HepG2 (cell line): ENCODE measurements around the gene RBCK1. TPM values are rescaled to one million over a fixed set of nuclear protein-coding genes. Genes with fewer than 3 reads are reported as not detected.

ENCODE experiments used
- HNRNPUL1 ChIP-seq: fragments of 200-400 bp; formaldehyde crosslinking; IDR thresholded peaks from 2 replicates; pipeline ENCODE4 v1.6.1; 2017; ENCODE audit warnings: low read depth, mild to moderate bottlenecking, low read length, moderate library complexity
- ISL2 ChIP-seq: sonication (generic); formaldehyde crosslinking; IDR thresholded peaks from 2 replicates; pipeline ENCODE4 v1.5.0; 2020; ENCODE audit warnings: missing genetic modification reagents
- ZKSCAN8 ChIP-seq: IDR thresholded peaks from 2 replicates; pipeline ENCODE4 v1.6.1; 2016; ENCODE audit warnings: borderline replicate concordance, missing genetic modification reagents, missing compliant biosample characterization
- ZNF124 ChIP-seq: sonication (generic); formaldehyde crosslinking; IDR thresholded peaks from 2 replicates; pipeline ENCODE4 v1.4.0; 2020; ENCODE audit warnings: missing genetic modification reagents
- ZNF614 ChIP-seq: IDR thresholded peaks from 2 replicates; pipeline ENCODE4 v1.6.1; 2018; ENCODE audit warnings: missing biosample characterization, missing genetic modification reagents, inconsistent platforms, borderline replicate concordance
- ZNF768 ChIP-seq: sonication (generic); formaldehyde crosslinking; IDR thresholded peaks from 2 replicates; pipeline ENCODE4 v1.4.0; 2020; ENCODE audit warnings: missing genetic modification reagents
- polyA plus RNA-seq, 8 experiments: library from polyadenylated mRNA; depleted of rRNA in 3 of 8; stranded (reverse) in 7 of 8; unstranded in 1 of 8; fragments of >200 nt; fragmentation: Illumina TruSeq in 4 of 8; extraction: Trizol in 4 of 8; gene quantifications; 2 replicates each; pipeline versions ENCODE4 v1.2.1 to v1.2.3, GENCODE V29; 2011 to 2016; ENCODE audit warnings: low read depth in 4 of 8, missing spikeins in 1 of 8, mixed read lengths in 1 of 8; ENCODE audit not compliant: insufficient read depth in 1 of 8
- total RNA-seq, 5 experiments: library from RNA; depleted of rRNA; stranded (reverse); fragments of >200 nt; fragmentation: Illumina TruSeq; extraction: Trizol; gene quantifications; 2 replicates each; pipeline ENCODE4 v1.2.3, GENCODE V29; 2016; ENCODE audit warnings: low read depth in 1 of 5
- TF ChIP-seq, protein P1 (sequence below): sonication (generic); formaldehyde crosslinking; IDR thresholded peaks from 2 replicates; pipeline ENCODE4 v1.8.0; 2022; ENCODE audit warnings: mild to moderate bottlenecking, missing genetic modification reagents; ENCODE audit not compliant: insufficient replicate concordance
- TF ChIP-seq, protein P2 (sequence below): sonication (generic); formaldehyde crosslinking; IDR thresholded peaks from 2 replicates; pipeline ENCODE4 v1.5.0; 2020; ENCODE audit warnings: missing genetic modification reagents
- TF ChIP-seq, protein P3 (sequence below): sonication (generic); formaldehyde crosslinking; IDR thresholded peaks from 2 replicates; pipeline ENCODE4 v1.5.1; 2020; ENCODE audit warnings: missing genetic modification reagents, mild to moderate bottlenecking, borderline replicate concordance
- TF ChIP-seq, protein P4 (sequence below): sonication (generic); formaldehyde crosslinking; IDR thresholded peaks from 2 replicates; pipeline ENCODE4 v1.5.1; 2020; ENCODE audit warnings: mild to moderate bottlenecking, missing genetic modification reagents, moderate library complexity
- TF ChIP-seq, protein P5 (sequence below): sonication (generic); formaldehyde crosslinking; IDR thresholded peaks from 2 replicates; pipeline ENCODE4 v1.4.0; 2020; ENCODE audit warnings: mild to moderate bottlenecking, missing genetic modification reagents
- TF ChIP-seq, protein P6 (sequence below): sonication (generic); formaldehyde crosslinking; IDR thresholded peaks from 2 replicates; pipeline ENCODE4 v1.4.0; 2020; ENCODE audit warnings: mild to moderate bottlenecking, missing genetic modification reagents

RBCK1 gene
- total and polyA plus RNA-seq, 2 of the 13 experiments (the other 11 are each of a cell fraction or from before 2014, with no cell fraction given) = 149 to 215 TPM

DNA sequence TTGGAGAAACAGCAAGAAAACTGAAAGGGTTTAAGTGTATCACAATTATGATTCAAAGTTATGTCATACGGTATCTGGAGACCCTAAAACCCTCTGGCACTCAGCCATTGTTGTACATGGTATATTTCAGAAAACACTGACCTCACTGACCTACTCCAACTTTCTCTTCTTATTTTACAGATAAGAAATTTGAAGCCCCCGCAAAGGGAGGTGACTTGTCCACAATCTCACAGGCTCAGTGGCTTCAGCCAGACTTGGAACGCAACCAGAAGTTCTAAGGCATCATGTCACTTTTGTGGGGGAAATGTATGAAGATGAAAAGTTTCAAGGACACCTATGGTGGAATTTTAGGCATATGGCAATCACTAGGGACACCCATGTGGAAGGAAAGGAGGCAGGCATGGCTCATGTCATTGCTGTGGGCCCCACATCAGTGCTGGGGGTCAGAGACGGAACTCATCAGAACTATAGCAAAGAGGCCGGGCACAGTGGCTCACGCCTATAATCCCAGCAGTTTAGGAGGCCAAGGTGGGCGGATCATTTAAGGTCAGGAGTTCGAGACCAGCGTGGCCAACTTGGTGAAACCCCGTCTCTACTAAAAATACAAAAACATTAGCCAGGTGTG is 32.7 kb upstream of the RBCK1 start (continued):
- TF ChIP-seq, protein P1, sequence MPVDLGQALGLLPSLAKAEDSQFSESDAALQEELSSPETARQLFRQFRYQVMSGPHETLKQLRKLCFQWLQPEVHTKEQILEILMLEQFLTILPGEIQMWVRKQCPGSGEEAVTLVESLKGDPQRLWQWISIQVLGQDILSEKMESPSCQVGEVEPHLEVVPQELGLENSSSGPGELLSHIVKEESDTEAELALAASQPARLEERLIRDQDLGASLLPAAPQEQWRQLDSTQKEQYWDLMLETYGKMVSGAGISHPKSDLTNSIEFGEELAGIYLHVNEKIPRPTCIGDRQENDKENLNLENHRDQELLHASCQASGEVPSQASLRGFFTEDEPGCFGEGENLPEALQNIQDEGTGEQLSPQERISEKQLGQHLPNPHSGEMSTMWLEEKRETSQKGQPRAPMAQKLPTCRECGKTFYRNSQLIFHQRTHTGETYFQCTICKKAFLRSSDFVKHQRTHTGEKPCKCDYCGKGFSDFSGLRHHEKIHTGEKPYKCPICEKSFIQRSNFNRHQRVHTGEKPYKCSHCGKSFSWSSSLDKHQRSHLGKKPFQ (CRISPR knock-in tag) = no peak
- TF ChIP-seq ZNF614 (CRISPR knock-in tag) (no peak), ISL2 (CRISPR knock-in tag) (no peak), ZKSCAN8 (no peak), ZNF124 (CRISPR knock-in tag) (no peak), ZNF768 (CRISPR knock-in tag) (no peak), HNRNPUL1 (no peak)
- TF ChIP-seq, protein P2, sequence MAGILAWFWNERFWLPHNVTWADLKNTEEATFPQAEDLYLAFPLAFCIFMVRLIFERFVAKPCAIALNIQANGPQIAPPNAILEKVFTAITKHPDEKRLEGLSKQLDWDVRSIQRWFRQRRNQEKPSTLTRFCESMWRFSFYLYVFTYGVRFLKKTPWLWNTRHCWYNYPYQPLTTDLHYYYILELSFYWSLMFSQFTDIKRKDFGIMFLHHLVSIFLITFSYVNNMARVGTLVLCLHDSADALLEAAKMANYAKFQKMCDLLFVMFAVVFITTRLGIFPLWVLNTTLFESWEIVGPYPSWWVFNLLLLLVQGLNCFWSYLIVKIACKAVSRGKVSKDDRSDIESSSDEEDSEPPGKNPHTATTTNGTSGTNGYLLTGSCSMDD (CRISPR knock-in tag) = no peak
- TF ChIP-seq, protein P3, sequence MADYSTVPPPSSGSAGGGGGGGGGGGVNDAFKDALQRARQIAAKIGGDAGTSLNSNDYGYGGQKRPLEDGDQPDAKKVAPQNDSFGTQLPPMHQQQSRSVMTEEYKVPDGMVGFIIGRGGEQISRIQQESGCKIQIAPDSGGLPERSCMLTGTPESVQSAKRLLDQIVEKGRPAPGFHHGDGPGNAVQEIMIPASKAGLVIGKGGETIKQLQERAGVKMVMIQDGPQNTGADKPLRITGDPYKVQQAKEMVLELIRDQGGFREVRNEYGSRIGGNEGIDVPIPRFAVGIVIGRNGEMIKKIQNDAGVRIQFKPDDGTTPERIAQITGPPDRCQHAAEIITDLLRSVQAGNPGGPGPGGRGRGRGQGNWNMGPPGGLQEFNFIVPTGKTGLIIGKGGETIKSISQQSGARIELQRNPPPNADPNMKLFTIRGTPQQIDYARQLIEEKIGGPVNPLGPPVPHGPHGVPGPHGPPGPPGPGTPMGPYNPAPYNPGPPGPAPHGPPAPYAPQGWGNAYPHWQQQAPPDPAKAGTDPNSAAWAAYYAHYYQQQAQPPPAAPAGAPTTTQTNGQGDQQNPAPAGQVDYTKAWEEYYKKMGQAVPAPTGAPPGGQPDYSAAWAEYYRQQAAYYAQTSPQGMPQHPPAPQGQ (CRISPR knock-in tag) = no peak
- TF ChIP-seq, protein P4, sequence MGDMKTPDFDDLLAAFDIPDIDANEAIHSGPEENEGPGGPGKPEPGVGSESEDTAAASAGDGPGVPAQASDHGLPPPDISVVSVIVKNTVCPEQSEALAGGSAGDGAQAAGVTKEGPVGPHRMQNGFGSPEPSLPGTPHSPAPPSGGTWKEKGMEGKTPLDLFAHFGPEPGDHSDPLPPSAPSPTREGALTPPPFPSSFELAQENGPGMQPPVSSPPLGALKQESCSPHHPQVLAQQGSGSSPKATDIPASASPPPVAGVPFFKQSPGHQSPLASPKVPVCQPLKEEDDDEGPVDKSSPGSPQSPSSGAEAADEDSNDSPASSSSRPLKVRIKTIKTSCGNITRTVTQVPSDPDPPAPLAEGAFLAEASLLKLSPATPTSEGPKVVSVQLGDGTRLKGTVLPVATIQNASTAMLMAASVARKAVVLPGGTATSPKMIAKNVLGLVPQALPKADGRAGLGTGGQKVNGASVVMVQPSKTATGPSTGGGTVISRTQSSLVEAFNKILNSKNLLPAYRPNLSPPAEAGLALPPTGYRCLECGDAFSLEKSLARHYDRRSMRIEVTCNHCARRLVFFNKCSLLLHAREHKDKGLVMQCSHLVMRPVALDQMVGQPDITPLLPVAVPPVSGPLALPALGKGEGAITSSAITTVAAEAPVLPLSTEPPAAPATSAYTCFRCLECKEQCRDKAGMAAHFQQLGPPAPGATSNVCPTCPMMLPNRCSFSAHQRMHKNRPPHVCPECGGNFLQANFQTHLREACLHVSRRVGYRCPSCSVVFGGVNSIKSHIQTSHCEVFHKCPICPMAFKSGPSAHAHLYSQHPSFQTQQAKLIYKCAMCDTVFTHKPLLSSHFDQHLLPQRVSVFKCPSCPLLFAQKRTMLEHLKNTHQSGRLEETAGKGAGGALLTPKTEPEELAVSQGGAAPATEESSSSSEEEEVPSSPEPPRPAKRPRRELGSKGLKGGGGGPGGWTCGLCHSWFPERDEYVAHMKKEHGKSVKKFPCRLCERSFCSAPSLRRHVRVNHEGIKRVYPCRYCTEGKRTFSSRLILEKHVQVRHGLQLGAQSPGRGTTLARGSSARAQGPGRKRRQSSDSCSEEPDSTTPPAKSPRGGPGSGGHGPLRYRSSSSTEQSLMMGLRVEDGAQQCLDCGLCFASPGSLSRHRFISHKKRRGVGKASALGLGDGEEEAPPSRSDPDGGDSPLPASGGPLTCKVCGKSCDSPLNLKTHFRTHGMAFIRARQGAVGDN (CRISPR knock-in tag) = no peak
- TF ChIP-seq, protein P5, sequence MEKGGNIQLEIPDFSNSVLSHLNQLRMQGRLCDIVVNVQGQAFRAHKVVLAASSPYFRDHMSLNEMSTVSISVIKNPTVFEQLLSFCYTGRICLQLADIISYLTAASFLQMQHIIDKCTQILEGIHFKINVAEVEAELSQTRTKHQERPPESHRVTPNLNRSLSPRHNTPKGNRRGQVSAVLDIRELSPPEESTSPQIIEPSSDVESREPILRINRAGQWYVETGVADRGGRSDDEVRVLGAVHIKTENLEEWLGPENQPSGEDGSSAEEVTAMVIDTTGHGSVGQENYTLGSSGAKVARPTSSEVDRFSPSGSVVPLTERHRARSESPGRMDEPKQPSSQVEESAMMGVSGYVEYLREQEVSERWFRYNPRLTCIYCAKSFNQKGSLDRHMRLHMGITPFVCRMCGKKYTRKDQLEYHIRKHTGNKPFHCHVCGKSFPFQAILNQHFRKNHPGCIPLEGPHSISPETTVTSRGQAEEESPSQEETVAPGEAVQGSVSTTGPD = no peak
- TF ChIP-seq, protein P6, sequence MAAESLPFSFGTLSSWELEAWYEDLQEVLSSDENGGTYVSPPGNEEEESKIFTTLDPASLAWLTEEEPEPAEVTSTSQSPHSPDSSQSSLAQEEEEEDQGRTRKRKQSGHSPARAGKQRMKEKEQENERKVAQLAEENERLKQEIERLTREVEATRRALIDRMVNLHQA (CRISPR knock-in tag) = no peak
